Calu3 (cell line): Measurements from ENCODE around the gene FMNL3. TPM values are rescaled to one million over a fixed set of nuclear protein-coding genes. Genes with fewer than 3 reads are reported as not detected.

ENCODE experiments used
- BruUV-seq: library from RNA; stranded (reverse); fragments of 400-500 nt; replicated peaks from 2 replicates; lab custom pipeline; 2021; lab: Mats Ljungman, UMichigan
- CTCF ChIA-PET: fragments of 300-600 bp; sonication (Branson Sonifier 250); formaldehyde crosslinking; loops from one replicate; lab custom pipeline; 2022; ENCODE audit warnings: antibody characterized with exemption; lab: Charles Lee
- DNase-seq: peaks from one replicate; pipeline ENCODE4 v3.0.0; 2022
- H3K27ac Mint-ChIP-seq: one replicate; pipeline ENCODE4 v1.8.0; 2022; ENCODE audit warnings: mixed read lengths; ENCODE audit not compliant: unreplicated experiment
- H3K27me3 Mint-ChIP-seq: one replicate; pipeline ENCODE4 v1.8.0; 2022; ENCODE audit warnings: mixed read lengths; ENCODE audit not compliant: unreplicated experiment
- H3K36me3 Mint-ChIP-seq: one replicate; pipeline ENCODE4 v1.8.0; 2022; ENCODE audit warnings: mild to moderate bottlenecking, moderate library complexity, mixed read lengths; ENCODE audit not compliant: insufficient read depth, unreplicated experiment
- H3K4me1 Mint-ChIP-seq: one replicate; pipeline ENCODE4 v1.8.0; 2022; ENCODE audit warnings: mild to moderate bottlenecking, low read depth, mixed read lengths; ENCODE audit not compliant: unreplicated experiment
- H3K4me3 Mint-ChIP-seq: one replicate; pipeline ENCODE4 v1.8.0; 2022; ENCODE audit warnings: mild to moderate bottlenecking, low read depth, moderate library complexity, mixed read lengths; ENCODE audit not compliant: unreplicated experiment
- H3K9me3 Mint-ChIP-seq: one replicate; pipeline ENCODE4 v1.8.0; 2022; ENCODE audit warnings: low read depth, mixed read lengths; ENCODE audit not compliant: unreplicated experiment
- intact Hi-C: fragments of 100-400 bp; cut with micrococcal nuclease; formaldehyde crosslinking; loops from one replicate; pipeline ENCODE4 v1.10.0; 2022; ENCODE audit not compliant: unreplicated experiment
- total RNA-seq: library from RNA; stranded (reverse); gene quantifications from 2 replicates; pipeline ENCODE4 v1.2.3, GENCODE V29; 2022
- TF ChIP-seq, protein P1 (sequence below): fragments of 200-600 bp; IDR thresholded peaks from one replicate; pipeline ENCODE4 v1.8.0; 2022; ENCODE audit warnings: antibody characterized with exemption; ENCODE audit not compliant: unreplicated experiment

Gene FMNL3
- total RNA-seq, 1 experiment from 2014 or later: 4.4 TPM

DNA sequence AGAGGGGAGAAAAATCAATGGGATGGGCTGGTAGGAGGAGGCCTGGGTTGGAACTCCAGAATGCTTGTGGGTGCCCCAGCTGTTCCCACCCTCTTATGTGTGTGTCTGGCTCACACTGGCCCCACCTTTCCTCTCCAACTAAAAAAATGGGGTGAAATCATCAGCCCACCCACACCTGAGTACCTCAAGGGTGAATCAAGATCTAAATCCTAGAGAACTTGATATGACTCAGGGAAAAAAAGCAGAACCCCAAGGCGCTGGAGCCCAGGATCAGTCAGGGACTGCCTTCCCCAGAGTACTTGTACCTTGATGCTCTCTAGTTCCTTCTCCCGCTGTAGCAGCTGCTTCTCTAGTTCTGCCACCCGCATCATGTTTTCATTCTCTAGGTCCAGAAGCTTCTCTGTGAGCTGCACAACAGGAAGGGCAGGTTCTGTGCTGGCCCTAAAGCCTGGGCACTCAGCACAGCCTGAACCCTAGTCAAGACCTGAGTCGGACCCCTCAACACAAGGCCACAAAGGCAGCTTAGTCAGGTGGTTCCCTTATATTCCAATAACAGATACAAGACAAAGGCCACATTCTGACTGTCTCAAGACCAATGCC, 54.2 kb downstream of the FMNL3 start:
- H3K27ac Mint-ChIP-seq: no peak overlapping the region
- CTCF ChIA-PET: no interaction called here
- DNase-seq: no peak
- no peak overlapping the region for H3K4me3 Mint-ChIP-seq
- H3K36me3 Mint-ChIP-seq: no peaks in the 10 kb centered on the region
- TF ChIP-seq, protein P1, sequence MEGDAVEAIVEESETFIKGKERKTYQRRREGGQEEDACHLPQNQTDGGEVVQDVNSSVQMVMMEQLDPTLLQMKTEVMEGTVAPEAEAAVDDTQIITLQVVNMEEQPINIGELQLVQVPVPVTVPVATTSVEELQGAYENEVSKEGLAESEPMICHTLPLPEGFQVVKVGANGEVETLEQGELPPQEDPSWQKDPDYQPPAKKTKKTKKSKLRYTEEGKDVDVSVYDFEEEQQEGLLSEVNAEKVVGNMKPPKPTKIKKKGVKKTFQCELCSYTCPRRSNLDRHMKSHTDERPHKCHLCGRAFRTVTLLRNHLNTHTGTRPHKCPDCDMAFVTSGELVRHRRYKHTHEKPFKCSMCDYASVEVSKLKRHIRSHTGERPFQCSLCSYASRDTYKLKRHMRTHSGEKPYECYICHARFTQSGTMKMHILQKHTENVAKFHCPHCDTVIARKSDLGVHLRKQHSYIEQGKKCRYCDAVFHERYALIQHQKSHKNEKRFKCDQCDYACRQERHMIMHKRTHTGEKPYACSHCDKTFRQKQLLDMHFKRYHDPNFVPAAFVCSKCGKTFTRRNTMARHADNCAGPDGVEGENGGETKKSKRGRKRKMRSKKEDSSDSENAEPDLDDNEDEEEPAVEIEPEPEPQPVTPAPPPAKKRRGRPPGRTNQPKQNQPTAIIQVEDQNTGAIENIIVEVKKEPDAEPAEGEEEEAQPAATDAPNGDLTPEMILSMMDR: no peak
- H3K27me3 Mint-ChIP-seq: no peaks in the 10 kb centered on the region
- H3K9me3 Mint-ChIP-seq: no peaks in the 10 kb centered on the region
- intact Hi-C loops: no loop called here
- no peaks in the 10 kb centered on the region for H3K4me1 Mint-ChIP-seq
- BruUV-seq: no TSS peak

DNA sequence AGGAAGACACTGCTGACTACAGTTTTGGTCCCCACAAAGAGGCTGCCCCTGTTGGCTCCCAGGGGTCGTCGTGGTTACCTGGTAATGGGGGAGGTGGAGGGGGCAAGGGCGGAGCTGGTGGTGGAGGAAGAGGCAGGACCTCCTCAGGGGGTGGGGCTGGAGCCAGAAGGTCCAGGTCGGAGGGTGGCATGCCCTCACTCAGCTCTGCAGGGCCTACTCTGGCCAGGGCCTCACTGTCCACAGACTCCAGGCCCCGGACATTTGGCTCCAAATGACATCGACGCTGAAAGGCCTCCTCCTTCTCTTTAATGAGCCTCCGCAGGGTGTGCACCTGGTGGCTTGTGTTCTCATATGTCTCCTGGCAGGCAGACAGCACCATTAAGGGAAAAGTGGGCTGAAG, 55.4 kb downstream of the FMNL3 start:
- TF ChIP-seq, protein P1: no peak
- H3K4me1 Mint-ChIP-seq: no peaks in the 10 kb centered on the region
- H3K36me3 Mint-ChIP-seq: no peaks in the 10 kb centered on the region
- H3K4me3 Mint-ChIP-seq: no peak overlapping the region
- no peaks in the 10 kb centered on the region for H3K9me3 Mint-ChIP-seq
- no peaks in the 10 kb centered on the region for H3K27me3 Mint-ChIP-seq
- DNase-seq: no peak
- CTCF ChIA-PET: no interaction called here
- no TSS peak for BruUV-seq
- intact Hi-C loops: no loop called here
- no peak overlapping the region for H3K27ac Mint-ChIP-seq

DNA sequence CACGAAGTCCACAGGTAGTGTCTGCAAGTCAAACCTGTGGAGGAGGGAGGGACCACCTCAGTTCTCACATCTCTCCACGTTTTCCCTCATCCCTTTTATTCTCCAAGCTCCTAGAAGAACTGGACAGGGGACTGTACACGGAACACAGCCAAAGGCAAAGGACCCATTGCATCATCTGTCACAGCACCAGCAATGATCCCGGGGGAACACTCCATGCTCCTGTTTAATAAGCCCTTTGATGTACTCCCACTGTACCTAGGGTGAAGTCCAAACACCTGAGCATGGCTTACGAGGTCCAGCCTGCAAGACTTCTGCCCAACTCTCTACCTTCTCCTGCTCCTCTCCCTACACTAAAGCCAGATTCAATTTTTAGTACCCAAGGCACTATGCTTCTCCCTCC, 57.3 kb downstream of the FMNL3 start:
- Mint-ChIP-seq H3K36me3 (peaks cover 6% of the 10 kb centered on the region), H3K4me3 (no peak overlapping the region), H3K9me3 (no peaks in the 10 kb centered on the region), H3K27me3 (no peaks in the 10 kb centered on the region), H3K27ac (no peak overlapping the region), H3K4me1 (no peaks in the 10 kb centered on the region)
- BruUV-seq: no TSS peak
- CTCF ChIA-PET: interaction anchor here (0.6 kb wide), 1 partner anchor 162 kb away, joined by 4 read pairs; no protein-coding TSS in a partner anchor
- DNase-seq: no peak
- TF ChIP-seq, protein P1: no peak
- intact Hi-C loops: no loop called here

DNA sequence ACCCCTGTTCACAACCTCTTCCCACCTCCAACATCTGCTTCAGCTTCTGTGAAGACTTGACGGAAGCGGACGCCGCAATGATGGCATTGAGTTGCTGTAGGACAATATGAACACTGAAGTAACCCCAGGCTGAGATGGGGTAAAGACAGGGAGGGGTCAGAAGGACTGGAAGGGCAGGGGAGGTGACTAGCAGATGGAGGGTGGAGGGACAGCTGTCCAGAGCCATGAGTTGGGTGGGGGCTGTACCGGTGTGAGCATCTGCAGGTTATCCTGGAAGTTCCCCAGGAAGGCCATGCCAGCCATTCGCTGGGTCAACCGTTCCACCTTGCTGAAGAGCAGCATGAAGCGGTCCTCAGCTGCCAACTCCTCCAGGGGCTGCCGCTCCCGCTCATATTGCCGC, 57.8 kb downstream of the FMNL3 start:
- Mint-ChIP-seq H3K36me3 (peaks cover 10% of the 10 kb centered on the region), H3K9me3 (no peaks in the 10 kb centered on the region), H3K27me3 (no peaks in the 10 kb centered on the region), H3K27ac (no peak overlapping the region), H3K4me1 (no peaks in the 10 kb centered on the region), H3K4me3 (no peak overlapping the region)
- BruUV-seq: no TSS peak
- no peak for DNase-seq
- intact Hi-C loops: no loop called here
- TF ChIP-seq, protein P1: no peak
- CTCF ChIA-PET: interaction anchor here (0.6 kb wide), 1 partner anchor 162 kb away, joined by 4 read pairs; no protein-coding TSS in a partner anchor
